H9 (cell line): ENCODE results near the gene EVI2A. TPM values are rescaled to one million over a fixed set of nuclear protein-coding genes. Genes with fewer than 3 reads are reported as not detected.

Experiments used
- DNase-seq: peaks from one replicate; pipeline ENCODE4 v3.0.0-alpha.2; 2017
- H2AFZ ChIP-seq: one replicate; pipeline ENCODE4 v1.6.1; 2013; ENCODE audit warnings: mild to moderate bottlenecking, low read length, control low read depth, moderate library complexity
- H2AK5ac ChIP-seq: 2 replicates; pipeline ENCODE4 v1.6.1; 2013; ENCODE audit warnings: low read length, control low read depth, mixed read lengths; ENCODE audit not compliant: insufficient read length
- H2BK120ac ChIP-seq: one replicate; pipeline ENCODE4 v1.6.1; 2013; ENCODE audit warnings: low read depth, mild to moderate bottlenecking, low read length, control low read depth, inconsistent platforms; ENCODE audit not compliant: poor library complexity, severe bottlenecking
- H2BK12ac ChIP-seq: 2 replicates; pipeline ENCODE4 v1.6.1; 2013; ENCODE audit warnings: low read length, control low read depth, mixed read lengths, low read depth; ENCODE audit not compliant: insufficient read length
- H2BK15ac ChIP-seq: 2 replicates; pipeline ENCODE4 v1.6.1; 2013; ENCODE audit warnings: low read depth, low read length, control low read depth
- H2BK20ac ChIP-seq: one replicate; pipeline ENCODE4 v1.6.1; 2013; ENCODE audit warnings: low read depth, mild to moderate bottlenecking, low read length, control low read depth, inconsistent platforms; ENCODE audit not compliant: poor library complexity, severe bottlenecking
- H2BK5ac ChIP-seq: 2 replicates; pipeline ENCODE4 v1.6.1; 2013; ENCODE audit warnings: low read length, control low read depth, mixed read lengths; ENCODE audit not compliant: insufficient read length
- H3K14ac ChIP-seq: 2 replicates; pipeline ENCODE4 v1.6.1; 2013; ENCODE audit warnings: low read length, control low read depth; ENCODE audit not compliant: insufficient read depth
- H3K18ac ChIP-seq: 2 replicates; pipeline ENCODE4 v1.6.1; 2013; ENCODE audit warnings: low read depth, mild to moderate bottlenecking, mixed read lengths, low read length, control low read depth; ENCODE audit not compliant: insufficient read length
- H3K23ac ChIP-seq: 2 replicates; pipeline ENCODE4 v1.6.1; 2013; ENCODE audit warnings: low read length, control low read depth, mixed read lengths, low read depth; ENCODE audit not compliant: insufficient read length
- H3K23me2 ChIP-seq: 2 replicates; pipeline ENCODE4 v1.6.1; 2013; ENCODE audit warnings: low read depth, mild to moderate bottlenecking, mixed read lengths, low read length, control low read depth; ENCODE audit not compliant: insufficient read length, poor library complexity, severe bottlenecking
- H3K27ac ChIP-seq: 2 replicates; pipeline ENCODE4 v1.5.1; 2013; ENCODE audit warnings: low read length, control low read depth, mixed read lengths, low read depth; ENCODE audit not compliant: insufficient read length
- H3K27me3 ChIP-seq: 2 replicates; pipeline ENCODE4 v1.6.1; 2013; ENCODE audit warnings: low read length, control low read depth, inconsistent platforms; ENCODE audit not compliant: insufficient read depth
- H3K4ac ChIP-seq: 2 replicates; pipeline ENCODE4 v1.6.1; 2013; ENCODE audit warnings: low read depth, mild to moderate bottlenecking, control low read depth, inconsistent platforms, low read length, moderate library complexity
- H3K4me1 ChIP-seq: 2 replicates; pipeline ENCODE4 v1.6.1; 2013; ENCODE audit warnings: low read length, control low read depth, inconsistent platforms; ENCODE audit not compliant: insufficient read depth
- H3K4me2 ChIP-seq: 2 replicates; pipeline ENCODE4 v1.6.1; 2013; ENCODE audit warnings: low read length, control low read depth, mixed read lengths; ENCODE audit not compliant: insufficient read length, insufficient read depth
- H3K56ac ChIP-seq: 2 replicates; pipeline ENCODE4 v1.6.1; 2013; ENCODE audit warnings: low read depth, mild to moderate bottlenecking, mixed read lengths, low read length, control low read depth; ENCODE audit not compliant: insufficient read length
- H3K79me1 ChIP-seq: 2 replicates; pipeline ENCODE4 v1.6.1; 2013; ENCODE audit warnings: low read depth, mild to moderate bottlenecking, moderate library complexity, low read length, control low read depth, inconsistent platforms; ENCODE audit not compliant: insufficient read depth, poor library complexity, severe bottlenecking
- H3K79me2 ChIP-seq: 2 replicates; pipeline ENCODE4 v1.6.1; 2013; ENCODE audit warnings: low read length, control low read depth, inconsistent platforms; ENCODE audit not compliant: insufficient read depth
- H3K9ac ChIP-seq: 2 replicates; pipeline ENCODE4 v1.6.1; 2013; ENCODE audit warnings: low read length, control low read depth, mixed read lengths; ENCODE audit not compliant: insufficient read length; ENCODE audit errors: extremely low read depth
- H3K9me3 ChIP-seq: one replicate; pipeline ENCODE4 v1.6.1; 2013; ENCODE audit warnings: low read depth, low read length, inconsistent platforms; ENCODE audit not compliant: control insufficient read depth
- H3T11ph ChIP-seq: one replicate; pipeline ENCODE4 v1.6.1; 2013; ENCODE audit warnings: mild to moderate bottlenecking, low read length, control low read depth, inconsistent platforms
- H4K20me1 ChIP-seq: one replicate; pipeline ENCODE4 v1.6.1; 2013; ENCODE audit not compliant: control insufficient read depth, insufficient read length, insufficient read depth
- H4K5ac ChIP-seq: 2 replicates; pipeline ENCODE4 v1.6.1; 2013; ENCODE audit warnings: low read depth, mild to moderate bottlenecking, mixed read lengths, low read length, control low read depth; ENCODE audit not compliant: insufficient read length
- H4K8ac ChIP-seq: replicated peaks from 2 replicates; pipeline ENCODE4 v1.6.1; 2013; ENCODE audit warnings: low read length, control low read depth, mixed read lengths, low read depth; ENCODE audit not compliant: insufficient read length
- H4K91ac ChIP-seq: 2 replicates; pipeline ENCODE4 v1.6.1; 2013; ENCODE audit warnings: low read depth, mild to moderate bottlenecking, moderate library complexity, mixed read lengths, low read length, control low read depth; ENCODE audit not compliant: insufficient read length
- H3K27ac Mint-ChIP-seq, 3 experiments: 2 replicates in 2 of 3; 3 replicates in 1 of 3; pipeline ENCODE4 v1.8.0; 2020 to 2021; ENCODE audit warnings: mixed read lengths in 3 of 3, mild to moderate bottlenecking in 1 of 3, moderate library complexity in 1 of 3
- H3K27me3 Mint-ChIP-seq: 2 replicates; pipeline ENCODE4 v1.8.0; 2021; ENCODE audit warnings: low read depth, mild to moderate bottlenecking, moderate library complexity, mixed read lengths
- H3K36me3 Mint-ChIP-seq, 3 experiments: 2 replicates in 2 of 3; 3 replicates in 1 of 3; pipeline ENCODE4 v1.8.0; 2020 to 2021; ENCODE audit warnings: low read depth in 3 of 3, mixed read lengths in 3 of 3; ENCODE audit not compliant: insufficient read depth in 1 of 3
- H3K4me1 Mint-ChIP-seq, 2 experiments: 2 replicates each; pipeline ENCODE4 v1.8.0; 2020; ENCODE audit warnings: mixed read lengths in 2 of 2
- H3K4me3 Mint-ChIP-seq, 2 experiments: 2 replicates in 1 of 2; 3 replicates in 1 of 2; pipeline ENCODE4 v1.8.0; 2020 to 2021; ENCODE audit warnings: mild to moderate bottlenecking in 2 of 2, mixed read lengths in 2 of 2, moderate library complexity in 1 of 2
- H3K9me3 Mint-ChIP-seq, 2 experiments: 2 replicates in 1 of 2; 3 replicates in 1 of 2; pipeline ENCODE4 v1.8.0; 2020; ENCODE audit warnings: mild to moderate bottlenecking in 2 of 2, mixed read lengths in 2 of 2, moderate library complexity in 1 of 2
- WGBS: extraction: QIAGEN DNeasy Blood & Tissue Kit; methylation state at CpG from one replicate; pipeline ENCODE4 v1.1.7; 2013; ENCODE audit warnings: missing lambda C conversion rate, low lambda C conversion rate, mixed read lengths; ENCODE audit not compliant: insufficient read length; ENCODE audit errors: extremely low coverage; 5-methylcytosine and 5-hydroxymethylcytosine counted together
- total RNA-seq: library from RNA; stranded (reverse); gene quantifications from 2 replicates; pipeline ENCODE4 v1.2.1, GENCODE V29; 2021
- TF ChIP-seq, protein P1 (sequence below): fragments of 200-600 bp; sonication (generic); conservative IDR thresholded peaks from 3 replicates; pipeline ENCODE4 v1.8.0; 2021; ENCODE audit warnings: antibody characterized with exemption, mild to moderate bottlenecking

Gene EVI2A
- total RNA-seq, 1 experiment from 2014 or later = not detected

DNA sequence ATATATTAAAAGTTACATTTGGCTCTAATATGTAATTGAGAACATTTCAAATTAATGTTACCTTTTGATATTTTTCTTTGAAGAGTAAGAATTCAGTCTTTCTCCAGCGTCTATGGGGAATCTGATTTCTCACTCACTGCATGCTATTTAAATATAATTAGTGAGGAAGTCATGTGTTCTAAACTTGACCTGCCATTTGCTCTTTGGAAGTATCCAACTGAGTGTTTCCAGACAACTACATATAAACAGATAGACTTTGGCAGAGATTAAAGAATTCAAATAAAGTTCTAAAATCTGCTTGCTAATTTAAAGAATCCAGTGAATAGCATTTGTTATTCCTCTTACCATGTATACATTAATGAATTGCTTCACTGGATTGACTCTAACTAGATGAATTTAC is 47.9 kb downstream of the EVI2A start:
- no peaks in the 10 kb centered on the region for H3K79me2 ChIP-seq
- H4K91ac ChIP-seq = no peak overlapping the region
- H3K9me3 ChIP-seq = no peaks in the 10 kb centered on the region
- Mint-ChIP-seq H3K4me3 (no peak overlapping the region), H3K27me3 (no peaks in the 10 kb centered on the region), H3K36me3 (peaks cover 0 to 32% (median 16%) of the 10 kb centered on the region in 3 experiments; a peak in 5 of 7 replicates), H3K27ac (no peak overlapping the region), H3K9me3 (no peaks in the 10 kb centered on the region), H3K4me1 (peaks cover 8 to 11% of the 10 kb centered on the region in 2 experiments)
- H3K23me2 ChIP-seq = no peaks in the 10 kb centered on the region
- H3K27me3 ChIP-seq = no peaks in the 10 kb centered on the region
- DNase-seq = no peak
- H2BK20ac ChIP-seq = no peak overlapping the region
- whole genome bisulfite sequencing = no CpG with 5 or more reads among the region's 1 CpG
- H3K27ac ChIP-seq = no peak overlapping the region
- no peak overlapping the region for H3K4ac ChIP-seq
- H3K14ac ChIP-seq = no peak overlapping the region
- H3K4me2 ChIP-seq = no peak overlapping the region
- 0 out of 2 replicates have a peak, but pooled peaks cover 3% of the 10 kb centered on the region for H3K4me1 ChIP-seq
- H2BK120ac ChIP-seq = no peak overlapping the region
- no peak overlapping the region for H3K23ac ChIP-seq
- H4K20me1 ChIP-seq = no peaks in the 10 kb centered on the region
- no peak overlapping the region for H2BK5ac ChIP-seq
- no peak overlapping the region for H2AK5ac ChIP-seq
- no peak overlapping the region for H3T11ph ChIP-seq
- no peak overlapping the region for H2AFZ ChIP-seq
- H2BK15ac ChIP-seq = no peak overlapping the region
- no peak overlapping the region for H4K5ac ChIP-seq
- H3K79me1 ChIP-seq = no peaks in the 10 kb centered on the region
- H3K56ac ChIP-seq = no peak overlapping the region
- H3K18ac ChIP-seq = no peak overlapping the region
- H2BK12ac ChIP-seq = no peak overlapping the region
- H3K9ac ChIP-seq = no peak overlapping the region
- H4K8ac ChIP-seq = no peak overlapping the region
- TF ChIP-seq, protein P1, sequence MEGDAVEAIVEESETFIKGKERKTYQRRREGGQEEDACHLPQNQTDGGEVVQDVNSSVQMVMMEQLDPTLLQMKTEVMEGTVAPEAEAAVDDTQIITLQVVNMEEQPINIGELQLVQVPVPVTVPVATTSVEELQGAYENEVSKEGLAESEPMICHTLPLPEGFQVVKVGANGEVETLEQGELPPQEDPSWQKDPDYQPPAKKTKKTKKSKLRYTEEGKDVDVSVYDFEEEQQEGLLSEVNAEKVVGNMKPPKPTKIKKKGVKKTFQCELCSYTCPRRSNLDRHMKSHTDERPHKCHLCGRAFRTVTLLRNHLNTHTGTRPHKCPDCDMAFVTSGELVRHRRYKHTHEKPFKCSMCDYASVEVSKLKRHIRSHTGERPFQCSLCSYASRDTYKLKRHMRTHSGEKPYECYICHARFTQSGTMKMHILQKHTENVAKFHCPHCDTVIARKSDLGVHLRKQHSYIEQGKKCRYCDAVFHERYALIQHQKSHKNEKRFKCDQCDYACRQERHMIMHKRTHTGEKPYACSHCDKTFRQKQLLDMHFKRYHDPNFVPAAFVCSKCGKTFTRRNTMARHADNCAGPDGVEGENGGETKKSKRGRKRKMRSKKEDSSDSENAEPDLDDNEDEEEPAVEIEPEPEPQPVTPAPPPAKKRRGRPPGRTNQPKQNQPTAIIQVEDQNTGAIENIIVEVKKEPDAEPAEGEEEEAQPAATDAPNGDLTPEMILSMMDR = no peak
